NCI-H345 (cell line): ENCODE measurements around the gene STEEP1.

ENCODE experiments used
- DNase-seq: peaks from one replicate; lab custom pipeline; 2025; lab: John Stamatoyannopoulos, UW

The STEEP1 gene

GRCh38 chrX:119565107-119565663 lies at the start of gene STEEP1:
TSS of gene STEEP1 (minus strand) at chrX:119565409. CDS start at chrX:119565355, 54 bp downstream.
- peak; percentile 89 for DNase-seq

GRCh38 chrX:119614776-119615175 lies 49.6 kb upstream of the STEEP1 start:
- no peak for DNase-seq

DNA sequence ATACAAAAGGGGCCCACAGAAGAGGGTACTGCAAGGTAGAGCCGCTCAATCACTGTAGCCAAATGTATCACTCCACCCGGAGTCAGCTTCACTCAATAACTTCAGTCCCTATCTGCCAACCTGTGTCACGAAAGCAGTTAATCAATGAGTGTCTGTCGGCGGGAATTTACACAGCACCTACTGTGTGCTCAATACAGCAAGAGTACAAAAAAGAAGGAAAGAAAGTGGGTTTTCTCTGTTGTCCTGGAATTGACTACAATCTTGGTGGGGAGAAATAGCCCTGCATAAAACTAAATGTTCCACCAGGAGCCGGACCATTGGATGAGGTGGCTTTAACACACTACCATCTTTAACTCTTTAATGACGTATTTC lies 41.8 kb upstream of the STEEP1 start:
- no peak for DNase-seq

DNA sequence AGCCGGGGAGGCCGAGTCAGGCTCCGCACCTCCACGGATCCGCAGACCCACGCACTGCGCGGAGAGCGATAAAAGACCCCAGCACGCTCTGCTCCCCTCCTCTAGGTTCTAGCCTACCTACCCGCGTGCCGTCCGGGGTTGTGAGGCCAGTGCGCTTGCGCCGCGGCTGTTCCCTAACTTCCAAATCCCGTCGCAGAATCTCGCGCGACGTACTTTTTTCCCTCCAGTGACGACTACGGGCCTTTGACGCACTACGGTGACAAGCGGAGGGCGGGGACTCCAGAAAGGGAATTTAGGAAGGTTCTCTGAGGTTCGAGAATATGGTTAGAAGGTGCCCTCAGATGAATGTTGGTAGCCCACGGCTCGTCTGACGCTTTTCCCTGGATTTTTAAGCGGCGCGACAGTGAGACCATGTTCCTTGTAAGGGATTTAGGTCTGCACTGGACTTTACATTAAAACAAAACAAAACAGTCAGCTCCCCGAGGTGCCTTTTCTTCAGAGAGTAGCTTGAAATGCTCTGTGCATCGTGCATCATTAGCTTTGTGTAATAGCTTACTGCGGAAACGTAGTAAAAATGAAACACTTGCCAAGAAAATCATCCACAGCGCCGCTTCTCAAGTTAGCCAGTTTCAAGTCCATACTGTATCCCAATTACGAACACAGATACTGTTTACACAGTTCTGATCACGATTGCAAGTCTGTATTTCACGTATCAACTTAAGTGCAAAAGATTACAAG lies 41.2 kb upstream of the STEEP1 start, which contains the start of gene NKRF:
Gene NKRF (minus strand): TSS at position 145 of the 738 bp plus-strand sequence.
- DNase-seq = peak; percentile 95

GRCh38 chrX:119605464-119606279 lies 40.5 kb upstream of the STEEP1 start:
- peak; percentile 11 for DNase-seq

DNA sequence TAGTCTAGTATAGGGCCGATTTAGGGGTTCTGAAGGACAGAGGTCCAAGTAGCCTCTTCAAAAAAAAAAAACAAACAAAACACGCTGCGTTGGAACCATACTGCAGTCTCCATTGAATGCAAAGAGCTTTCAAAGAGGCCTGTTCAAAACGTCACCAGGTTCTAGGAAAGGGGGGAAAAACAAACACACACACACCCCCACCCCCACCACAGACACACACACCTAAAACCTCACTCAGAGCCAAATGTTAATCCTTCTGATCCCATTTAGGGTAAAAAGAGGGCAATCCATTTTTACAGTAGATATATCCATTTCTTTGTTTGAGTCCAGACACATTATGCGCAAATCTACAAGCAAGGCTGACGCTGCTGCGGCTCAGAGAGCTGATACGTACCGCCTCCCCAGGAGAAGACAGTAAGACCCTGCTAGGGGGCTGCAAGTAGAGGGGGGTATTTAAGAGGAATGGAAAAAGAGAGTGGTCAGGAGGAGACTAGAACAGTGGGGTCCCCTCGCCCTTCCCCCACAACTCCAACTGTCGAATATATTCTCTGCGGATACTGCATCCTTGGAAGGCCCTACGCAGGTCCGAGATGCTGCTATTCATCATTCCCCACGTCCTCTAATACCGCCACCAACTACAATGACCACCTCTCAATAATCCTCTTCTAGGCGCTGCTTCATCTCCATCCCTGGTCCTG lies 39.7 kb upstream of the STEEP1 start:
- no peak for DNase-seq

GRCh38 chrX:119602701-119603255 lies 37.6 kb upstream of the STEEP1 start:
- no peak for DNase-seq

GRCh38 chrX:119589810-119590209 lies 24.6 kb upstream of the STEEP1 start:
- no peak for DNase-seq

GRCh38 chrX:119583431-119584059 lies 18.3 kb upstream of the STEEP1 start:
- no peak for DNase-seq

GRCh38 chrX:119579414-119579813 lies 14.2 kb upstream of the STEEP1 start:
- DNase-seq = no peak

DNA sequence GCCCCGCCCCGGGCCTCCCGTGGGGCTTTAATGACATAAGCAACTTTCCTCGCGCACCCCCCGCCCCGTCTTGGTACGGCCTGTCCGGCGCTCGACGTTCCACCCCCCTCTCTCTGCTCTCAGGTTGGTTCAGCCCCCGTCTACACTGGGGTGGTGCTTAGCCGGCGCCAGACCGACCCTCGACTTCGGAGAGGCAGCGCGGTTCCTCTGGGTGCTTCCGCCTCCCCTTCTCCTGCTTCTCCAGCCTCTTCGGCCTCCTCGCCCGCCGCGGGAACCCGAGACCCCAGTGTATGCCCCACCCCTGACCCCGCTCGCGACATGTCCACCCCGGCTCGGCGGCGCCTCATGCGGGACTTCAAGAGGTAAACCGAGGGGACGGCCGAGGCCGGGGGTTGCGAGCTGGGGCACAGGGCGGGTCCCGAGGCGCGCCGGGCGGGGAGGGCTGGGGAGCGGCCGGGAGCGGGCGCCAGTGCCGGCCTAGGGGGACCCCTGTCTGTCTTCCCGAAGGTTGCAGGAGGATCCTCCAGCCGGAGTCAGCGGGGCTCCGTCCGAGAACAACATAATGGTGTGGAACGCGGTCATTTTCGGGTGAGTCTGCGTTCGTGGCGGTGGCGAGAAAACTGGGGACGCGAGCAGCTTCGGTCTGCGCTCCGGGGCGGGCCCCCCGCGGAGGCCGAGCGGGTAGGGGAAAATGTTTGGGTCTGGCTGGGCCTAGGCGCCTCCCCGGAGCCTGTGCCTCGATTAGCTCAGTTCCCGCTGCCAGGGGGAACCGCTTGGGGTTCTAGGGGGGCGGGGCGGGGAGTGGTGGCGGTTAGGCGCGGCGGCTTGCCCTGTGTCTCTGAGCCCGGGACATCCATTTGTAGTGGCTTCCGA lies 9.4 kb upstream of the STEEP1 start, which contains the start of gene UBE2A:
Gene UBE2A (plus strand): TSS at position 170 of the 873 bp plus-strand sequence. CDS start 149 bp downstream, at position 319.
- DNase-seq = peak; percentile 90

GRCh38 chrX:119573840-119574393 lies 8.7 kb upstream of the STEEP1 start:
- DNase-seq = no peak

- no peak for DNase-seq
Measured at GRCh38 chrX:119573222-119573621, 8.0 kb upstream of the STEEP1 start.

DNA sequence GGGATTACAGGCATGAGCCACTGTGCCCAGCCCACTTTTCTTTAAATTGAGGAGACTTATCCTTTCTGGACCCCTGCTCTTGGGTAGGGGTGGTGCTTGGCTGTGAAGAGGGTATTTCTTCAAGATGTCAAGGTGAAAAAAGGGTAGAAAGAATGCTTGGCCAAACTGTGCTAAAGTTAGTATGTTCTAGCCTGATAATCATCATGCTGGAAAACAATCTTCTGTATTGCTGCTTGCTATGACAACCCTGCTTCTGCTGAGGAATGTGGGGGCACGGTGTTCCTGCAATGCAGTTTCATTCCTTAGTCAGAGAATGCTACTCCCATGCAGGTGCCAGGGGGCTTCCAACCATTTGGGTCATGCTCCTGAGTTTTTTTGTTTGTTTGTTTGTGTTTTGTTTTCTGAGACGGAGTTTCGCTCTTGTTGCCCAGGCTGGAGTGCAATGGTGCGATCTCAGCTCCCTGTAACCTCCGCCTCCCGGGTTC lies 5.2 kb upstream of the STEEP1 start:
- no peak for DNase-seq

DNA sequence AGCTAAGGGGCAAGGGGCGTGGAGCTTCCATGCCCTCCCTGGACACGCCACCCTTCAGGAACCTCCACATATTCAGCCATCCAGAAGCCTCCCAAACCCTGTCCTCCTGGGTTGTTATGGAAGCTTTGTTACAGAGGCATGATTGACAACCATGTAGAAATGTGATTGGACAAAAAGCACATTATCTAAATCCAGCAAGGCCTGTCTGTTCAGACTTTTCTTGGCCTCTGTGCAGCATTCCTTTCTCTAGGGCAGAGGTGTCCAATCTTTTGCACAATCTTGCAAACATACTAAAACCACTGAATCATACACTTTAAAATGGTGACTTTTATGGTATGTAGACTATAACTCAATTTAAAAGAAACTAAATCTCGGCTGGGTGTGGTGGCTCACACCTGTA lies 12.7 kb downstream of the STEEP1 start:
- no peak for DNase-seq

- no peak for DNase-seq
Measured at GRCh38 chrX:119549327-119550016, 15.7 kb downstream of the STEEP1 start.

DNA sequence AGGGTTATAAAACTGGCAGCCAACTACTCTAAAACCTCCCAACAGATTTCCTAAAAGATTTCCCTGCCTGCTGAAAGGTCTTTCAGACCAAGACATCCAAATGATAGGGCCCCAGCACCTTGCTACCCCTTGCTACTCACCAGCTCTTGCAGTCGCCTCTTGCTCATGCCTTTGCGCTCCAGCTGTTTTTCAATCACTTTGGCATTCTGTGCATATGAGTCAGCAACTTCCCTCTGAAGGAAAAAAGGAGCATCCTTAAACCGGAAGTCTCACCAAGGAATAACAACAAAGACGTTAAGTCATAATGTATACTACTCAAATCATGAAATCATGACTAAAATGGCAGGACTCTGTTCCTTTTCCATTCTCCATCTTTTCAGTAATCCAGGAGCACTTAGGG lies 24.0 kb downstream of the STEEP1 start:
- DNase-seq = no peak

DNA sequence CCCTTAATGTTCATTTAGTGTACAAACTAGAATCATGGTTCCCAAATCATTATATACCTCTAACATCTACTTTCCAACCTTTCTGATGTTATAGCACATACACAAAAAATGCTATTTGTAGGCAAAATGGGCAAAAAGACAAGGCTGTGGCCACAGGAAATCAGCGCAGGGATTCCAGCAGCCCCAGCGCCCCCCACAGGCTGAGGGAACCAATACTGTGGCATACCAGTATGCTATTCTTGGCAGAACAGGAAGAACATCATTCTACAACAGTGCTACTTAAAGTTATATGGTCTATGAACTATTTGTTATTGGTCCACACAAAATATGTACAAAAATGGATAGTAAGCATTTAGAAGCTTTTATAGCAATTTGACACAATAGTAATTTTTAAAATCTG lies 25.3 kb downstream of the STEEP1 start:
- no peak for DNase-seq

DNA sequence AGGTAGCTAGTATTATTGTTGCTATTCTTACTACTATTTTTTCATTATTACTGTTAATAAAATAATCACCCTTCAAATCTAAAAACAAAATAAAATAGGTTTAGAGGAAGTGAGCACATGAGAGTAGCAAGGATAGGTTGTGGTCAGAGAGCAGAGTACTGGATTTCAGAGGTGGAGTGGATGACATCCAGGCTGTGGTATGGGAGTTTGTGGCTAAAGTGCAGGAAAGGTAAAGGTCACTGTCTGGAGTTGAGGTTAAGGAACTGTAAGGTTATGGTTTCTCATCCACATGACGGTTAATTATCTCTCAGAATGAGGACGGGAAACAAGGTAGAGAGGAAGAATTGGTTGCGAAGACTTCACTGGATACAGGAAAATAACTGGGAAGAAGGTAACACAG lies 27.7 kb downstream of the STEEP1 start:
- DNase-seq = no peak
